Activated CD4-positive, alpha-beta T cell treated with anti-CD3 and anti-CD28 coated beads for 1 hour (primary cell): ENCODE measurements around the gene ITGBL1.

Experiments used
- DNase-seq: peaks from one replicate; pipeline ENCODE4 v3.0.0-alpha.2; 2020

The ITGBL1 gene

GRCh38 chr13:101570410-101570809 lies 117.9 kb downstream of the ITGBL1 start:
- no peak for DNase-seq

DNA sequence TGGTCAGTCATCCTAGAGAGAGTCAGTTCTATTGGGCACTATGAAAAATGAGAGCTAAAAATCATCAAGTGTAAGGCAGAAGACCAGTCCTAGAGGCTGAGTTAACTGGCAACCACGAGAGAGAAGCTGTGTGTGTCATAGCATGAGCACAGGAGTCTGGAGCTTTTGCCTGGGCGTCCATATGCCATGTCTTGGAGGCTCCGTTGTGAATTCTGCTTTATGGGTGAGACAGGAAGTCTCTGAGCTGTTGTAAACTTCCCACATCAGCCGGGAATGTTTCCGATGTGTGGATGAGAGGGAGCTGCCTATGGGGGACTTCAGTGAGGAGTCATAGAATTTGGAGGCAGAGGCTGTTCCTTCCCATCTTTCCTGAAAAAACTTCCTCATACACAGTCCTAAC lies 120.0 kb downstream of the ITGBL1 start:
- DNase-seq, result no peak

DNA sequence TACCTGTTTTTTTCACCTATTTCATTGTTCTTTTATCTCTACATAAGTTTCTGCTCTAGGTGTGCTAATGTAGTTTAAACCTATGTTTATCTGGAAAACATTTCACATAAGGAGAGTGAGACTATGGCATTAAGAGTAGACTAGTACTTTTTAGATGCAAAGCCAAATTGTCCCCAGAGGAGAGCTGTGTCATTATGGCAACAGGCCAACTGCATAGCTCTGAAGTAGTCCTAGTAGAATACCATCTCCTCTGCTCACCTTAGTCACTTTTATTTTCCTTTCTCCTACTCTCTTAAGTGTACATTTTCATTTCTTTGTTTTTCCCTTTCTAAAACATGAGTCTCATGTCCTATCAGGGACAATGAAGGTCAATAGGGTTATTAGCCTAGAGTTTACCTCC lies 123.1 kb downstream of the ITGBL1 start:
- DNase-seq, result no peak

DNA sequence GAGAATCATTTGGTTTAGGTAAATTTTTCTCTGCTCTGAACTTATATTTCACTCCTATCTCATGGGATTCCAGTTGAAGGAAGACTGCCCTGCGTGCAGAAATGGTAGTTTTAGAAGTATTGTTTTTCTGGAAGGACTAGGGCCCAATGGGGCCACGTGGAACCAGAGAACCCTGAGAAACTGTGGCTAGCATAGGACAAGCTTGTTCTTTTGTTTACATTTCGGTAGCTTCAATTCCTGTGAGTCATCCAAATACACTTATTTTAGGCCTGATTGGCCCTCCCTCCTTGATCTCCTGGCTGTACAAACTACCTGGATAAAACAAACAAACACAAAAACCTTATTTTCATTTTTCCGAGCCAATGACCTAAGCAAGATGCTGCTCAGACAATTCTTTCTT lies 124.0 kb downstream of the ITGBL1 start:
- no peak for DNase-seq

DNA sequence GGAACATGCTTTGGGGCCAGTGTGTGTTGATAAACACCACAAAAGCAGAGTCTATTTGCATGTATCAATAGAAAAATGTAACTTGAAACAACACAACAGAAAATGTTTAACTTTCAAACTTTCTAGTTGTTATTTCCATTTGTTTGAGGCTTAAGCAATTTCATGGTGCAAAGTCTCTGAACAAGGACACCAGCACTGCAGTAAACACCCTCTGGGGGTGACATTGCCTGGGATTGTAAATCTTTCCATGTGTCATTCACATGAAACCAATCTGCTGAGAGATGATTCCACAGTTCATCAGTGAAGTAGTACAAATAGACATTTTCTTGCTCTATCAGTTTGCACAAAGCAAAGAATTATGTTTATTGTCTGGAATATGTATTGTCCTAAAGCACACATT lies 124.5 kb downstream of the ITGBL1 start:
- DNase-seq, result no peak

DNA sequence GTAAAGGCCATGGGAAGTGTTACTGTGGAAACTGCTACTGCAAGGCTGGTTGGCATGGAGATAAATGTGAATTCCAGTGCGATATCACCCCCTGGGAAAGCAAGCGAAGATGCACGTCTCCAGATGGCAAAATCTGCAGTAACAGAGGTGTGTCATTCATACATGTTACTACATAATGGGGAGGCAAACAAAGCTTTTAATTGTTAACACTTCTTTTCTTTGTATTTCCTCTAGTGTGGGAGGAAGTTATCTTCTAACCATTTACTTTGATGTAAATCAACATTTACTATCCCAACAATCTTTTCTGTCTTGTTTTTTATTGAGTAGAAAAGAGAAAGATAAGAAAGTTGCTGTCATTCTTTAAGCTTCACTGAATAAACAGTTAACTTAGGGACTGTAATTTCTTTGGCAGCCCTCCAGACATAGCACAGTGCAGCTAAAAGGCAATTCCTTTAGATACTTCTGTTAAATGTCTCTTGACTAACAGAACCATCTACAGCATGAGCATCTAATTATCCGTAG lies 126.9 kb downstream of the ITGBL1 start:
- no peak for DNase-seq

GRCh38 chr13:101584331-101584730 lies 131.9 kb downstream of the ITGBL1 start:
- no peak for DNase-seq

DNA sequence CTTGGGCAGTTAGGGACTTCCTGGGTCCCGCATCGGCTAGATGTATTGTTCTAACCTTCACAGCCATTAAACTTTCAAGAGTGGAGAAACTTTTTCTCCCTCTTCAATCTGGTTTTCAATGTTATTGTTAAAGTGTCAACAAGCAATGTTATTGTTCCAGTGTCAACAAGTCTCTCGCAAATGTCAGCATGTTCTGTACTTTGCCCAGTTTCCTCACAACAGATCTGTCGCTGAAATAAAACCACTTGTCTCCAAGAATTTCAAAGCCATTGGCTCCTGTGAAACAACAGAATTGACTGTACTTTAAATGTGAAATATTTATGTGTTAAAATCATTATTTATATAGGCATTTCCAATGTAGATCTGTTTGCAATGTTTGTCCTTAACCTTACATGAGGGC lies 138.0 kb downstream of the ITGBL1 start:
- DNase-seq, result no peak

DNA sequence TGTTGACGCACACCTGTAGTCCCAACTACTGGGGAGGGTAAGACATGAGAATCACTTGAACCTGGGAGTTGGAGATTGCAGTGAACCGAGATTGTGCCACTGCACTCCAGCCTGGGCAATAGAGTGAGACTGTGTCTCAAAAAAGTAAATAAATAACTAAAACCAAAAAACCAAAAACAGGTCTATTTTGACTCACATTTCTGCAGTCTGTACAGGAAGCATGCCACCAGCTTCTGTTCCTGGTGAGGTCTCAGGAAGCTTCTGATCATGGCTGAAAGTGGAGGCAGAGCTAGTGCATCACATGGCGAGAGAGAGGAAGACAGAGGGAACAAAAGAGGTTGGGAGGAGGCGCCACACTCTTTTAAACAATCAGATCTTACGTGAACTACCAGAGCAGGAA lies 142.5 kb downstream of the ITGBL1 start:
- DNase-seq, result no peak

GRCh38 chr13:101596803-101597202 lies 144.3 kb downstream of the ITGBL1 start:
- DNase-seq, result no peak

DNA sequence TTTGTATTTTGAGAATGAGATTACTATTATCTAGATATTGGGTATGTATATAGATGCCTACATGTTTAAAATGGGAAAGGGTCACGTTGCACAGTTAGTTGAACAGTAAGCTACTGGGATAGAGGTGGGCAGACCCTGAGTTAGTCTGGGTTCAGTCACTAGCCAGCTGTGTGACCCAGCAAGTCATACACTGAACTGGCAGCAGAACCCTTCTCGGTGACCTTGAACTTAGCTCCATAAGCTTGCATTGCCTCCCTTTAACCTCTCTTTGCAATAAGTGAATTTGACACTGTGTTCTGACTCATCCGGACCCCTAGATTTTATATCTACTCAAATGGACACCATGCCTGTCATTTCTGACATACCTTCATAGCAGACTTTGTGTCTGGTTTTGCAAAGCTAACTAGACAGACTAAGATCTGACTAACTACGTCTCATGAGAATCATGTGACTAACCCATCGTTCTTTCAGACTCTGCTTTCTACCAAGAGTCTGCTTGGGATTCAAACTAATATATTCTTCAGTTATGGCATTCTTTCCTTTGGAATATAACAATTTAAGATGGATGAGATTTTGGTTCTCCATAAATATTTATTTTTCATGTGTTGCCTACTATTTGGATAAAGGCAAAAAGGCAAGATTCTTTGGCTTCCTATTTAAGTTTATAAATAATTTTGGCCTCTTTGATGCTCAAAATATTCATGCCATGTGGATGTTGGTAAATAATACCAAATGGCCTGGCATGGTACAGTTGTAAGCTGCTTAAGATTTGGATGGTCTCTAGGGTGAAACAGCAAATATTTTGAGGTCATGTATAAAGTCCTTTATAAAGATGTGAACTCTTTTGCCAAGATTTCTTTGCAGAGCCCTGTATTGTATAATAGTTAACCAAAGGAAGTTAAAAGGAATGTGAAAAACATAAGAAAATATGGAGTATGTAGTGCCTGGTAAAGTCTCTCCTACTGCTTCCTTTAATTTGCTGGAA lies 159.3 kb downstream of the ITGBL1 start:
- no peak for DNase-seq

- DNase-seq, result no peak
Observed at GRCh38 chr13:101612735-101613134, 160.3 kb downstream of the ITGBL1 start.

- DNase-seq, result no peak
Observed at GRCh38 chr13:101614491-101614890, 162.0 kb downstream of the ITGBL1 start.

- DNase-seq, result no peak
Observed at GRCh38 chr13:101618440-101619187, 166.1 kb downstream of the ITGBL1 start.

DNA sequence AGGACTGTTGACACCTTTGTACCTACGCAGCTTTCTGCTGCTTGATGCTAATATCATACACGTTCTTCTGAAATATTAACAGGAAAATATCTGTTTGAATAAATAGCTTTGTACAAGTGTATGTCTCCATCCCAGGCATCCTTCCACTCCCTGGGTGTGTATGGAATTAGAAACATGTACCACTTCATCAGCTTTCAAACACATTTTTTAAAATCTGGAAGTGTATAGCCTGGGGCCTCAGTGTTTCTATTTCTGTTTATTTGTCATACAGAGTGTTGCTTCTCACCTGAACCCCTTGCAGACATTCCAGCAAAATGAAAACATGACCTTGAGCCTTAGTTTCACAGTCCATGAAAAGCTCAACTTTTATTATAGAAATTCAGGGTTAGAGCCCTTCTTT lies 168.6 kb downstream of the ITGBL1 start:
- no peak for DNase-seq

DNA sequence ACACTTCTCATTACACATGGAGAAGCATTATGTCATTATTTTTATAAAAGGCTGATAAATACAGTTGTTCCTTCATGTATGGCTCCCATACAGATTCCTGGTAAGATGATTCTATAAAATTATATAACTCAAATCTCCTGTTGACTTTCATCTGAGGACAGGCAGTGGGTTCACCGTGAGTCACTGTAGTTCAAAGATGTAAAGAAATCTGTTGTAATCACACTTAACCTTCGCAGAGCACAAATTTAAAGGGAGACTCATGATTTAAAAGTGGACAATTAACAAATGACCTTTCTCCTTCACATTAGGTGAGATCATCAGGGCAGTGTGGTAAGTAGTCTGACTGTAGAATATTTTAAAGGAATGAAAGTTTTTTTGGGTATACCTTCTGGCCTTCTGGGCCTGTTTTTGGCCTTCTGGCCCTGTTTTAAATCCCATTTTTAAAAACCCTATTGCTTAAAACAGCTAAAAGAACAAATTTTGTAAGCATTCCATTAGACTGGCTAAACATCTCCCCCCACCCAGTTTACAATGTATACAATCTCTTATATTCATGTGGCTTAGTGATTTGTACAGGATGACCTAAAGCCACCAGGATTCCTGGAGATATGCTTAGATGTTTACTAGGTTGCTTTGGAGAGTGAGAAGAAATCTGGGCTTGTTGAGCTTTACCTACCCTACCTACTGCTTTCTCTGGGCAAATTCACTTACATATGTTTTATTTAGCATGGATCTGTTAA lies 171.2 kb downstream of the ITGBL1 start:
- no peak for DNase-seq

- DNase-seq, result no peak
Observed at GRCh38 chr13:101624210-101624922, 171.9 kb downstream of the ITGBL1 start.

DNA sequence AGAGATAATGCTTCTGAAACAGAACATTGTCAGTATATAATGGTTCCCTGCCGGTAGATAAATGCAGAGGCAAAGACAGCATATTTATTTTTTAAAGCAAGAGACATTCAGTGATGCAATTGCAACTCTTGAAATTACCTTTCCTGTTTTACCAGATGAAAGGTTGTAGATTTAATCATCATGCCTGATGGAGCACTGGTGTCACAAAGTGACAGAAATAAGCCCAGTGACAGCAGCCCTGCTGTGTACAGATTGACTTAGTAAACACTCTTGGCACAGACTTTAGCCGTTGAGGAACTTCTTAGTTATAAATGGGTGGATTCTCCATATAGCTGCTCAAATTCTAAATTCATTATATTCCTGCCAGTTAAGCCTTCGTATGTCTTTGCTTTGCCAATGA lies 172.5 kb downstream of the ITGBL1 start:
- no peak for DNase-seq

GRCh38 chr13:101626925-101627555 lies 174.6 kb downstream of the ITGBL1 start:
- DNase-seq, result no peak

- no peak for DNase-seq
Observed at GRCh38 chr13:101627556-101627943, 175.1 kb downstream of the ITGBL1 start.

GRCh38 chr13:101628900-101629299 lies 176.4 kb downstream of the ITGBL1 start:
- no peak for DNase-seq

GRCh38 chr13:101631395-101631794 lies 178.9 kb downstream of the ITGBL1 start:
- DNase-seq, result no peak
